PFSK-1 (cell line): ENCODE data around the gene MLN.

Experiments used
- POLR2AphosphoS5 ChIP-seq: IDR thresholded peaks from 2 replicates; pipeline ENCODE4 v1.6.1; 2012; ENCODE audit warnings: low read depth, mild to moderate bottlenecking, control low read depth, low read length, moderate library complexity
- SIN3A ChIP-seq: IDR thresholded peaks from 2 replicates; pipeline ENCODE4 v1.6.1; 2012; ENCODE audit warnings: mild to moderate bottlenecking, low read length, moderate library complexity, borderline replicate concordance; ENCODE audit not compliant: insufficient read depth
- TAF1 ChIP-seq: IDR thresholded peaks from 2 replicates; pipeline ENCODE4 v1.6.1; 2012; ENCODE audit warnings: low read length, control low read depth, borderline replicate concordance; ENCODE audit not compliant: insufficient read depth
- TF ChIP-seq, protein P1 (sequence below), 2 experiments: IDR thresholded peaks; 2 replicates each; pipeline versions ENCODE4 v1.6.1 to v1.8.0; 2011 to 2012; ENCODE audit warnings: low read depth in 2 of 2, low read length in 2 of 2, control low read depth in 1 of 2, inconsistent platforms in 1 of 2, mild to moderate bottlenecking in 1 of 2, moderate library complexity in 1 of 2; ENCODE audit not compliant: insufficient read depth in 1 of 2

GRCh38 chr6:33828452-33828763 is 24.6 kb upstream of the MLN start:
- TF ChIP-seq, protein P1, sequence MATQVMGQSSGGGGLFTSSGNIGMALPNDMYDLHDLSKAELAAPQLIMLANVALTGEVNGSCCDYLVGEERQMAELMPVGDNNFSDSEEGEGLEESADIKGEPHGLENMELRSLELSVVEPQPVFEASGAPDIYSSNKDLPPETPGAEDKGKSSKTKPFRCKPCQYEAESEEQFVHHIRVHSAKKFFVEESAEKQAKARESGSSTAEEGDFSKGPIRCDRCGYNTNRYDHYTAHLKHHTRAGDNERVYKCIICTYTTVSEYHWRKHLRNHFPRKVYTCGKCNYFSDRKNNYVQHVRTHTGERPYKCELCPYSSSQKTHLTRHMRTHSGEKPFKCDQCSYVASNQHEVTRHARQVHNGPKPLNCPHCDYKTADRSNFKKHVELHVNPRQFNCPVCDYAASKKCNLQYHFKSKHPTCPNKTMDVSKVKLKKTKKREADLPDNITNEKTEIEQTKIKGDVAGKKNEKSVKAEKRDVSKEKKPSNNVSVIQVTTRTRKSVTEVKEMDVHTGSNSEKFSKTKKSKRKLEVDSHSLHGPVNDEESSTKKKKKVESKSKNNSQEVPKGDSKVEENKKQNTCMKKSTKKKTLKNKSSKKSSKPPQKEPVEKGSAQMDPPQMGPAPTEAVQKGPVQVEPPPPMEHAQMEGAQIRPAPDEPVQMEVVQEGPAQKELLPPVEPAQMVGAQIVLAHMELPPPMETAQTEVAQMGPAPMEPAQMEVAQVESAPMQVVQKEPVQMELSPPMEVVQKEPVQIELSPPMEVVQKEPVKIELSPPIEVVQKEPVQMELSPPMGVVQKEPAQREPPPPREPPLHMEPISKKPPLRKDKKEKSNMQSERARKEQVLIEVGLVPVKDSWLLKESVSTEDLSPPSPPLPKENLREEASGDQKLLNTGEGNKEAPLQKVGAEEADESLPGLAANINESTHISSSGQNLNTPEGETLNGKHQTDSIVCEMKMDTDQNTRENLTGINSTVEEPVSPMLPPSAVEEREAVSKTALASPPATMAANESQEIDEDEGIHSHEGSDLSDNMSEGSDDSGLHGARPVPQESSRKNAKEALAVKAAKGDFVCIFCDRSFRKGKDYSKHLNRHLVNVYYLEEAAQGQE (IDR thresholded peaks at IDR 0.05; ENCODE audit: insufficient read depth in 1 of 2, low read depth in 2 of 2, low read length in 2 of 2): no peak
- TF ChIP-seq SIN3A (no peak), POLR2AphosphoS5 (no peak), TAF1 (no peak)
